Endodermal cell (in vitro differentiated cells): ENCODE measurements around the gene PHF24. TPM values are rescaled to one million over a fixed set of nuclear protein-coding genes. Genes with fewer than 3 reads are reported as not detected.
A peak's percentile ranks its signal among the peaks of the same experiment; 100 is the strongest.
"Not testable (repeated sequence)": the region's sequence is repeated elsewhere in the genome, so short reads cannot be mapped to it uniquely, and the experiment has no call there.

ENCODE experiments used
- DNase-seq: peaks from one replicate; pipeline ENCODE4 v3.0.0-alpha.2; 2017
- H3K27ac ChIP-seq: 2 replicates; pipeline ENCODE4 v1.5.1; 2013; ENCODE audit warnings: mild to moderate bottlenecking, low read depth, low read length, moderate library complexity
- H3K27me3 ChIP-seq: 2 replicates; pipeline ENCODE4 v1.6.1; 2013; ENCODE audit warnings: mild to moderate bottlenecking, low read length, moderate library complexity; ENCODE audit not compliant: insufficient read depth, control insufficient read depth, poor library complexity, severe bottlenecking
- H3K36me3 ChIP-seq: 2 replicates; pipeline ENCODE4 v1.7.0; 2013; ENCODE audit warnings: mild to moderate bottlenecking, low read length, moderate library complexity; ENCODE audit not compliant: control insufficient read depth, insufficient read depth
- H3K4me1 ChIP-seq: one replicate; pipeline ENCODE4 v1.7.0; 2013; ENCODE audit warnings: low read length; ENCODE audit not compliant: control insufficient read depth, insufficient read depth
- H3K4me3 ChIP-seq: 2 replicates; pipeline ENCODE4 v1.5.1; 2013; ENCODE audit warnings: mild to moderate bottlenecking, low read length, moderate library complexity
- H3K9ac ChIP-seq: 2 replicates; pipeline ENCODE4 v1.6.1; 2013; ENCODE audit warnings: mild to moderate bottlenecking, low read length, moderate library complexity; ENCODE audit not compliant: poor library complexity, severe bottlenecking; ENCODE audit errors: extremely low read depth
- H3K9me3 ChIP-seq: 2 replicates; pipeline ENCODE4 v1.6.1; 2013; ENCODE audit warnings: mild to moderate bottlenecking, low read length, moderate library complexity; ENCODE audit not compliant: control insufficient read depth
- H3K27ac Mint-ChIP-seq: 2 replicates; pipeline ENCODE4 v1.8.0; 2020; ENCODE audit warnings: mixed read lengths
- H3K27me3 Mint-ChIP-seq: 2 replicates; pipeline ENCODE4 v1.8.0; 2021; ENCODE audit warnings: mild to moderate bottlenecking, mixed read lengths; ENCODE audit not compliant: insufficient read depth
- H3K36me3 Mint-ChIP-seq: 2 replicates; pipeline ENCODE4 v1.8.0; 2020; ENCODE audit warnings: low read depth, mixed read lengths
- H3K4me1 Mint-ChIP-seq: 2 replicates; pipeline ENCODE4 v1.8.0; 2020; ENCODE audit warnings: mixed read lengths
- H3K4me3 Mint-ChIP-seq: 2 replicates; pipeline ENCODE4 v1.8.0; 2020; ENCODE audit warnings: mild to moderate bottlenecking, moderate library complexity, mixed read lengths
- H3K9me3 Mint-ChIP-seq: 2 replicates; pipeline ENCODE4 v1.8.0; 2020; ENCODE audit warnings: mild to moderate bottlenecking, mixed read lengths
- CTCF ChIP-seq: fragments of 200-600 bp; sonication (generic); conservative IDR thresholded peaks from 2 replicates; pipeline ENCODE4 v1.5.0; 2021; ENCODE audit warnings: antibody characterized with exemption, mild to moderate bottlenecking
- WGBS, 2 experiments: methylation state at CpG; one replicate each; pipeline versions ENCODE4 v1.1.5 to v1.1.7; 2013; ENCODE audit warnings: missing lambda C conversion rate in 2 of 2, mixed read lengths in 1 of 2; ENCODE audit not compliant: insufficient coverage in 1 of 2, insufficient read length in 1 of 2; 5-methylcytosine and 5-hydroxymethylcytosine counted together
- total RNA-seq, 2 donors: library from RNA; stranded (reverse); fragmentation: NEBNext Ultra II Directional in 1 of 2; extraction: Animal tissue kit (Norgen Biotek cat#: 25700) in 1 of 2; gene quantifications; 2 replicates in 1 of 2; 3 replicates in 1 of 2; pipeline ENCODE4 v1.2.1, GENCODE V29; 2021

Gene PHF24
- total RNA-seq, 2 donors from 2014 or later: 1.9 to 2.7 TPM

- Mint-ChIP-seq H3K9me3 (peaks cover 3% of the 10 kb centered on the region), H3K4me3 (no peak overlapping the region), H3K4me1 (peaks cover 2% of the 10 kb centered on the region), H3K27me3 (peaks cover 5% of the 10 kb centered on the region), H3K27ac (no peak overlapping the region), H3K36me3 (no peaks in the 10 kb centered on the region)
- Histone ChIP-seq H3K36me3 (no peaks in the 10 kb centered on the region), H3K4me1 (no peaks in the 10 kb centered on the region), H3K9me3 (no peaks in the 10 kb centered on the region), H3K27ac (no peak overlapping the region), H3K4me3 (no peak overlapping the region), H3K27me3 (no peaks in the 10 kb centered on the region), H3K9ac (no peak overlapping the region)
- TF ChIP-seq CTCF: peak; percentile 88
- WGBS, 2 experiments: 28 to 41% methylated on average over 6 to 7 of the region's 7 CpGs
- DNase-seq: peak; percentile 82
Observed at GRCh38 chr9:34929506-34930102, 28.5 kb upstream of the PHF24 start.

GRCh38 chr9:34939989-34940388, 18.1 kb upstream of the PHF24 start:
- H3K27ac ChIP-seq, H3K4me3 Mint-ChIP-seq: not testable (repeated sequence)
- peaks cover 32% of the 10 kb centered on the region for H3K4me1 Mint-ChIP-seq

GRCh38 chr9:34948451-34948850, 9.6 kb upstream of the PHF24 start:
- Mint-ChIP-seq H3K9me3 (no peaks in the 10 kb centered on the region), H3K36me3 (no peaks in the 10 kb centered on the region), H3K4me1 (no peaks in the 10 kb centered on the region), H3K27ac (no peak overlapping the region), H3K4me3 (no peak overlapping the region), H3K27me3 (peaks cover 19% of the 10 kb centered on the region)
- Histone ChIP-seq H3K4me1 (no peaks in the 10 kb centered on the region), H3K36me3 (no peaks in the 10 kb centered on the region), H3K9ac (no peak overlapping the region), H3K27ac (no peak overlapping the region), H3K9me3 (no peaks in the 10 kb centered on the region), H3K27me3 (peaks cover 4% of the 10 kb centered on the region), H3K4me3 (no peak overlapping the region)
- no peak for DNase-seq
- no peak for TF ChIP-seq CTCF
- 93% methylated on average over 2 of the region's 2 CpGs; no CpG with 5 or more reads in 1 of the 2 experiments for whole genome bisulfite sequencing, 2 experiments

More at GRCh38 chr9:34939989-34940388, 18.1 kb upstream of the PHF24 start:
- not testable (repeated sequence) for H3K36me3 ChIP-seq, H3K36me3 Mint-ChIP-seq, H3K9ac ChIP-seq, H3K9me3 ChIP-seq, H3K4me3 ChIP-seq, H3K27me3 Mint-ChIP-seq, H3K27me3 ChIP-seq, DNase-seq
- H3K4me1 ChIP-seq: peaks cover 14% of the 10 kb centered on the region
- Mint-ChIP-seq H3K9me3 (peaks cover 18% of the 10 kb centered on the region), H3K27ac (peak overlapping the region; percentile 86)

GRCh38 chr9:34954225-34954624, 3.9 kb upstream of the PHF24 start:
- peaks cover 3% of the 10 kb centered on the region for H3K4me1 Mint-ChIP-seq
- no peak overlapping the region for H3K27ac Mint-ChIP-seq
- no peaks in the 10 kb centered on the region for H3K36me3 Mint-ChIP-seq
- no peaks in the 10 kb centered on the region for H3K9me3 Mint-ChIP-seq
- Histone ChIP-seq H3K27ac (no peak overlapping the region), H3K36me3 (no peaks in the 10 kb centered on the region), H3K9me3 (no peaks in the 10 kb centered on the region), H3K4me1 (no peaks in the 10 kb centered on the region), H3K27me3 (peaks cover 26% of the 10 kb centered on the region), H3K4me3 (no peak overlapping the region), H3K9ac (no peak overlapping the region)
- WGBS, 2 experiments: 88% methylated on average over 2 of the region's 2 CpGs; no CpG with 5 or more reads in 1 of the 2 experiments
- peaks cover 44% of the 10 kb centered on the region for H3K27me3 Mint-ChIP-seq
- H3K4me3 Mint-ChIP-seq: no peak overlapping the region
- DNase-seq: no peak
- no peak for TF ChIP-seq CTCF

- peaks cover 58% of the 10 kb centered on the region for H3K27me3 Mint-ChIP-seq
- H3K4me1 ChIP-seq, H3K9me3 ChIP-seq, H3K9me3 Mint-ChIP-seq, H3K36me3 ChIP-seq, H3K27ac ChIP-seq, H3K27ac Mint-ChIP-seq, H3K4me3 ChIP-seq, DNase-seq, H3K4me1 Mint-ChIP-seq, H3K4me3 Mint-ChIP-seq, H3K9ac ChIP-seq, H3K36me3 Mint-ChIP-seq: not testable (repeated sequence)
- H3K27me3 ChIP-seq: peaks cover 35% of the 10 kb centered on the region
- WGBS, 2 experiments: 91 to 100% methylated on average over 1 to 7 of the region's 7 CpGs
Observed at GRCh38 chr9:34956066-34956465, 2.0 kb upstream of the PHF24 start.
